ENCODE measurements around the gene NLRP4.
"Not testable (repeated sequence)": the region's sequence is repeated elsewhere in the genome, so short reads cannot be mapped to it uniquely, and the experiment has no call there.

Gene NLRP4

DNA sequence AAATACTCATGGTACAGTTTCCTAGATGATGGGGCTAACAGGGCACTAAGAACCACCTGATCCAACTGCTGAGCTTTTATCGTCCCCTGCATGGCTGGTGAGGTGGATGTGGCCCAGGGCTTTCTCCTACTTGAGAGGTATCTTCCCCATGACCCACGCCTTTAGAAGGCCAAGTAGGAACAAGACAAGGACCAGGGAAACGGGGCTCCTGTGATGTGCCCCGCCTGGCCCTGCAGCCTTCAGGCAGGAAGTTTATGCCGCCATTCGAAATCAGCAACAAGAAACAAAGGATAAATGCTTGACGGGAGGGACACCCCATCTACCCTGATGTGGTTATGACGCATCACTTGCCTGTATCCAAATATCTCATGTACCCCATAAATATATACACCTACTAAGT lies 91.7 kb downstream of the NLRP4 start:
- no peak overlapping the region for H3K4me3 ChIP-seq (ENCODE audit: low read depth, low read length)
- no peak for DNase-seq (ENCODE audit: low read depth)
- TF ChIP-seq, protein P1, sequence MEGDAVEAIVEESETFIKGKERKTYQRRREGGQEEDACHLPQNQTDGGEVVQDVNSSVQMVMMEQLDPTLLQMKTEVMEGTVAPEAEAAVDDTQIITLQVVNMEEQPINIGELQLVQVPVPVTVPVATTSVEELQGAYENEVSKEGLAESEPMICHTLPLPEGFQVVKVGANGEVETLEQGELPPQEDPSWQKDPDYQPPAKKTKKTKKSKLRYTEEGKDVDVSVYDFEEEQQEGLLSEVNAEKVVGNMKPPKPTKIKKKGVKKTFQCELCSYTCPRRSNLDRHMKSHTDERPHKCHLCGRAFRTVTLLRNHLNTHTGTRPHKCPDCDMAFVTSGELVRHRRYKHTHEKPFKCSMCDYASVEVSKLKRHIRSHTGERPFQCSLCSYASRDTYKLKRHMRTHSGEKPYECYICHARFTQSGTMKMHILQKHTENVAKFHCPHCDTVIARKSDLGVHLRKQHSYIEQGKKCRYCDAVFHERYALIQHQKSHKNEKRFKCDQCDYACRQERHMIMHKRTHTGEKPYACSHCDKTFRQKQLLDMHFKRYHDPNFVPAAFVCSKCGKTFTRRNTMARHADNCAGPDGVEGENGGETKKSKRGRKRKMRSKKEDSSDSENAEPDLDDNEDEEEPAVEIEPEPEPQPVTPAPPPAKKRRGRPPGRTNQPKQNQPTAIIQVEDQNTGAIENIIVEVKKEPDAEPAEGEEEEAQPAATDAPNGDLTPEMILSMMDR (conservative IDR thresholded peaks at IDR 0.05; ENCODE audit: low read depth, low read length) = no peak

DNA sequence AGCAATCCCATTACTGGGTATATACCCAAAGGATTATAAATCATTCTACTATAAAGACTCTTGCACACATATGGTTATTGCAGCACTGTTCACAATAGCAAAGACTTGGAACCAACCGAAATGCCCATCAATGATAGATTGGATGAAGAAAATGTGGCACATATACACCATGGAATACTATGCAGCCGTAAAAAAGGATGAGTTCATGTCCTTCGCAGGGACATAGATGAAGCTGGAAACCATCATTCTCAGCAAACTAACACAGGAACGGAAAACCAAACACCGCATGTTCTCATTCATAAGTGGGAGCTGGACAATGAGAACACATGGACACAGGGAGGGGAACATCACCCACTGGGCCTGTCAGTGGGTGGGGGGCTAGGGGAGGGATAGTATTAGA lies 92.9 kb downstream of the NLRP4 start:
- not testable (repeated sequence) for H3K4me3 ChIP-seq (ENCODE audit: low read depth, low read length)

DNA sequence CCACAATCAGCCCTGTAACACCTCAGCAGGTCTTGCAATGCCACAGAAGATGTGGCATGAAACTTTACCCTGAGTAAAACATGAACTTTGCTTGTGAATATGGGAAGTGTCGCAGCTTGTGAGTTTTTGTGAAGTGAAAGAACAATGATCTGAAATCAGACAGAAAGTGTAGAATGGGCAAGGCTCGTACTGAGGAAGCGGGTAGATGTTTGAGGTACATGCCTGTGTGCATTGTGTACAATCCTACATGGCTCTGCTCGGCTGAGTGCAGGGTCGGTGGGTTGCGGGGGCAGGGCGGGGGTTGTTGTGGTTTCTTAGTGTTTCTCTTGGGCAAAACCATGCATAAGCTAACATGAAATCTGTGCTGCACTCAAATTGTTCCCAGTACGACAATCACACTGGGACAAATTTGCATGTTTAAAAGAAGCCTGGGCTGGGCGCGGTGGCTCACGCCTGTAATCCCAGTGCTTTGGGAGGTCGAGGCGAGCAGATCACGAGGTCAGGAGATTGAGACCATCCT lies 94.7 kb downstream of the NLRP4 start:
- TF ChIP-seq, protein P1 (conservative IDR thresholded peaks at IDR 0.05; ENCODE audit: low read depth, low read length) = no peak
- DNase-seq (ENCODE audit: low read depth) = no peak

More for the DNA sequence above, 92.9 kb downstream of the NLRP4 start:
- not testable (repeated sequence) for DNase-seq (ENCODE audit: low read depth)

More for the DNA sequence above, 94.7 kb downstream of the NLRP4 start:
- no peak overlapping the region for H3K4me3 ChIP-seq (ENCODE audit: low read depth, low read length)

All from choroid plexus epithelial cell (primary cell).